ENCODE data around the gene CLDN11.

CLDN11 gene

GRCh38 chr3:170428095-170428494, 9.4 kb downstream of the CLDN11 start:
- DNase-seq: no peak

- no peak for DNase-seq
These were observed 10.4 kb downstream of the CLDN11 start for GRCh38 chr3:170429050-170429449.

GRCh38 chr3:170431054-170431453, 12.4 kb downstream of the CLDN11 start:
- DNase-seq: no peak

- no peak for DNase-seq
These were observed 13.7 kb downstream of the CLDN11 start for GRCh38 chr3:170432416-170432815.

GRCh38 chr3:170436697-170437096, 18.0 kb downstream of the CLDN11 start:
- no peak for DNase-seq

GRCh38 chr3:170437176-170437575, 18.5 kb downstream of the CLDN11 start:
- DNase-seq: no peak

GRCh38 chr3:170437696-170438407, 19.2 kb downstream of the CLDN11 start:
- no peak for DNase-seq

- DNase-seq: no peak
These were observed 20.2 kb downstream of the CLDN11 start for GRCh38 chr3:170438836-170439235.

GRCh38 chr3:170440344-170440743, 21.7 kb downstream of the CLDN11 start:
- DNase-seq: no peak

- no peak for DNase-seq
These were observed 22.7 kb downstream of the CLDN11 start for GRCh38 chr3:170441412-170441811.

GRCh38 chr3:170442947-170443346, 24.3 kb downstream of the CLDN11 start:
- DNase-seq: no peak

GRCh38 chr3:170443457-170443856, 24.8 kb downstream of the CLDN11 start:
- no peak for DNase-seq

GRCh38 chr3:170448584-170448983, 29.9 kb downstream of the CLDN11 start:
- no peak for DNase-seq

GRCh38 chr3:170450039-170450438, 31.4 kb downstream of the CLDN11 start:
- no peak for DNase-seq

- no peak for DNase-seq
These were observed 35.8 kb downstream of the CLDN11 start for GRCh38 chr3:170454509-170454908.

- no peak for DNase-seq
These were observed 39.6 kb downstream of the CLDN11 start for GRCh38 chr3:170458285-170458684.

- DNase-seq: no peak
These were observed 44.3 kb downstream of the CLDN11 start for GRCh38 chr3:170463011-170463410.

GRCh38 chr3:170465955-170466354, 47.3 kb downstream of the CLDN11 start:
- no peak for DNase-seq

- no peak for DNase-seq
These were observed 48.3 kb downstream of the CLDN11 start for GRCh38 chr3:170467007-170467406.

GRCh38 chr3:170467571-170468147, 49.0 kb downstream of the CLDN11 start:
- DNase-seq: no peak

GRCh38 chr3:170469151-170470062, 50.7 kb downstream of the CLDN11 start:
- no peak for DNase-seq

GRCh38 chr3:170470063-170471016, 51.7 kb downstream of the CLDN11 start:
- DNase-seq: no peak

- no peak for DNase-seq
These were observed 52.5 kb downstream of the CLDN11 start for GRCh38 chr3:170471149-170471548.

Data from activated CD4-positive, alpha-beta T cell treated with anti-CD3 and anti-CD28 coated beads, Interleukin-2, amount 50 U/mL, for 48 hours (primary cell).